OCI-LY1 (cell line): ENCODE data around the gene GPR39.
A peak's percentile ranks its signal among the peaks of the same experiment; 100 is the strongest.

Source experiments
- H2AFZ ChIP-seq: fragments of 200-600 bp; sonication (generic), shearing (Covaris generic); 2 replicates; pipeline ENCODE4 v1.6.0; 2014; ENCODE audit warnings: antibody characterized with exemption, mild to moderate bottlenecking, low read length
- H3F3A ChIP-seq: fragments of 200-600 bp; sonication (generic), shearing (Covaris generic); 2 replicates; pipeline ENCODE4 v1.6.0; 2014; ENCODE audit warnings: mild to moderate bottlenecking, antibody characterized with exemption, low read length, moderate library complexity; ENCODE audit not compliant: insufficient read depth
- H3K27ac ChIP-seq: fragments of 200-600 bp; sonication (generic); 2 replicates; pipeline ENCODE4 v1.5.1; 2014; ENCODE audit warnings: low read length, mixed run types, mild to moderate bottlenecking, low read depth; ENCODE audit not compliant: poor library complexity, severe bottlenecking
- H3K27me3 ChIP-seq: fragments of 200-600 bp; sonication (generic); 2 replicates; pipeline ENCODE4 v1.6.0; 2014; ENCODE audit warnings: antibody characterized with exemption, mild to moderate bottlenecking, low read length, moderate library complexity; ENCODE audit not compliant: insufficient read depth
- H3K36me3 ChIP-seq: fragments of 200-600 bp; sonication (generic); 2 replicates; pipeline ENCODE4 v1.6.1; 2014; ENCODE audit warnings: mild to moderate bottlenecking, antibody characterized with exemption, low read length, moderate library complexity, mixed read lengths; ENCODE audit not compliant: insufficient read depth
- H3K4me1 ChIP-seq: fragments of 200-600 bp; sonication (generic); 2 replicates; pipeline ENCODE4 v1.5.1; 2014; ENCODE audit warnings: mild to moderate bottlenecking, low read length, moderate library complexity; ENCODE audit not compliant: insufficient read depth, severe bottlenecking
- H3K4me2 ChIP-seq: fragments of 200-600 bp; sonication (generic), shearing (Covaris generic); 2 replicates; pipeline ENCODE4 v1.6.1; 2014; ENCODE audit warnings: low read length
- H3K4me3 ChIP-seq: fragments of 200-600 bp; sonication (generic); 2 replicates; pipeline ENCODE4 v1.5.1; 2014; ENCODE audit warnings: low read length, low read depth, mild to moderate bottlenecking, mixed read lengths; ENCODE audit not compliant: poor library complexity, severe bottlenecking
- H3K79me2 ChIP-seq: fragments of 200-600 bp; shearing (Covaris generic); 2 replicates; pipeline ENCODE4 v1.6.1; 2016; ENCODE audit warnings: mixed run types, low read length, mixed read lengths; ENCODE audit not compliant: insufficient read depth
- H3K9ac ChIP-seq: fragments of 200-600 bp; sonication (generic), shearing (Covaris generic); 2 replicates; pipeline ENCODE4 v1.6.1; 2014; ENCODE audit warnings: mild to moderate bottlenecking, low read length, mixed read lengths
- H3K9me2 ChIP-seq: fragments of 200-600 bp; sonication (generic), shearing (Covaris generic); 2 replicates; pipeline ENCODE4 v1.6.1; 2014; ENCODE audit warnings: low read depth, mild to moderate bottlenecking, low read length, mixed read lengths
- H3K9me3 ChIP-seq: fragments of 200-600 bp; shearing (Covaris generic); 2 replicates; pipeline ENCODE4 v1.6.1; 2014; ENCODE audit warnings: low read length, mixed read lengths
- H4K20me1 ChIP-seq: fragments of 200-600 bp; sonication (generic), shearing (Covaris generic); 2 replicates; pipeline ENCODE4 v1.6.0; 2016; ENCODE audit warnings: mild to moderate bottlenecking, low read length; ENCODE audit not compliant: insufficient read depth
- EZH2 ChIP-seq: fragments of 200-600 bp; sonication (generic), shearing (Covaris generic); IDR thresholded peaks from 2 replicates; pipeline ENCODE4 v1.8.0; 2017; ENCODE audit warnings: borderline replicate concordance, mixed run types, mild to moderate bottlenecking, antibody characterized with exemption, low read length, moderate library complexity, mixed read lengths
- TF ChIP-seq, protein P1 (sequence below): fragments of 200-600 bp; sonication (generic), shearing (Covaris generic); IDR thresholded peaks from 2 replicates; pipeline ENCODE4 v1.5.1; 2017; ENCODE audit warnings: mild to moderate bottlenecking, antibody characterized with exemption, low read length, moderate library complexity, mixed read lengths

The GPR39 gene

GRCh38 chr2:132515010-132515409 is 98.4 kb downstream of the GPR39 start:
- Histone ChIP-seq H3K4me1 (no peaks in the 10 kb centered on the region), H3K79me2 (no peaks in the 10 kb centered on the region), H2AFZ (no peak overlapping the region), H3K9me3 (no peaks in the 10 kb centered on the region), H3K4me2 (no peak overlapping the region), H4K20me1 (no peaks in the 10 kb centered on the region), H3F3A (no peaks in the 10 kb centered on the region), H3K27ac (no peak overlapping the region), H3K36me3 (no peaks in the 10 kb centered on the region), H3K9me2 (no peaks in the 10 kb centered on the region), H3K9ac (no peak overlapping the region), H3K4me3 (no peak overlapping the region), H3K27me3 (no peaks in the 10 kb centered on the region)
- TF ChIP-seq EZH2, result no peak
- TF ChIP-seq, protein P1, sequence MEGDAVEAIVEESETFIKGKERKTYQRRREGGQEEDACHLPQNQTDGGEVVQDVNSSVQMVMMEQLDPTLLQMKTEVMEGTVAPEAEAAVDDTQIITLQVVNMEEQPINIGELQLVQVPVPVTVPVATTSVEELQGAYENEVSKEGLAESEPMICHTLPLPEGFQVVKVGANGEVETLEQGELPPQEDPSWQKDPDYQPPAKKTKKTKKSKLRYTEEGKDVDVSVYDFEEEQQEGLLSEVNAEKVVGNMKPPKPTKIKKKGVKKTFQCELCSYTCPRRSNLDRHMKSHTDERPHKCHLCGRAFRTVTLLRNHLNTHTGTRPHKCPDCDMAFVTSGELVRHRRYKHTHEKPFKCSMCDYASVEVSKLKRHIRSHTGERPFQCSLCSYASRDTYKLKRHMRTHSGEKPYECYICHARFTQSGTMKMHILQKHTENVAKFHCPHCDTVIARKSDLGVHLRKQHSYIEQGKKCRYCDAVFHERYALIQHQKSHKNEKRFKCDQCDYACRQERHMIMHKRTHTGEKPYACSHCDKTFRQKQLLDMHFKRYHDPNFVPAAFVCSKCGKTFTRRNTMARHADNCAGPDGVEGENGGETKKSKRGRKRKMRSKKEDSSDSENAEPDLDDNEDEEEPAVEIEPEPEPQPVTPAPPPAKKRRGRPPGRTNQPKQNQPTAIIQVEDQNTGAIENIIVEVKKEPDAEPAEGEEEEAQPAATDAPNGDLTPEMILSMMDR, result peak; percentile 30; the same call in 1 of the 2 replicates

DNA sequence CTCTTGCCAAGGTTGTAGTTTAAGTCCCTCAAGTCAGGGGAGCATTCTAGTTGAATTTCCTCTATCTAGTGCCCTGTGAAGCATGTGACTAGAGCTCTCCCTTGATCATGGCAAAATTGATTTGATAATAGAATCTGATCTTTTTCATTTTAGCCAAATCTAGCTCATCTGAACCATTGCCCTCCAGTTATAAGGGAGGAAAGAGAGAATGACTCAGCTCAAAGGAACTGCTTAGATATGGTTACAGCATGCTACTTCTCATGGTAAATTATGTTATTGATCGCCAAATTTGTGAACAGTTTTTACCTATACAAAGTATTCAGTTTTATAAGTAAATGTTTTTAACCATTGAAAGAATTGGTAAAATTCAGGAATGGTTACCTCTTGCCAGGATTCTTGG is 100.8 kb downstream of the GPR39 start:
- Histone ChIP-seq H3K4me3 (no peak overlapping the region), H3K36me3 (no peaks in the 10 kb centered on the region), H3K79me2 (no peaks in the 10 kb centered on the region), H3F3A (no peaks in the 10 kb centered on the region), H3K9me3 (no peaks in the 10 kb centered on the region), H3K4me2 (no peak overlapping the region), H3K27me3 (no peaks in the 10 kb centered on the region), H4K20me1 (no peaks in the 10 kb centered on the region), H3K27ac (no peak overlapping the region), H3K9me2 (no peaks in the 10 kb centered on the region), H3K9ac (no peak overlapping the region), H3K4me1 (no peaks in the 10 kb centered on the region), H2AFZ (no peak overlapping the region)
- no peak for TF ChIP-seq EZH2
- TF ChIP-seq, protein P1, result no peak

DNA sequence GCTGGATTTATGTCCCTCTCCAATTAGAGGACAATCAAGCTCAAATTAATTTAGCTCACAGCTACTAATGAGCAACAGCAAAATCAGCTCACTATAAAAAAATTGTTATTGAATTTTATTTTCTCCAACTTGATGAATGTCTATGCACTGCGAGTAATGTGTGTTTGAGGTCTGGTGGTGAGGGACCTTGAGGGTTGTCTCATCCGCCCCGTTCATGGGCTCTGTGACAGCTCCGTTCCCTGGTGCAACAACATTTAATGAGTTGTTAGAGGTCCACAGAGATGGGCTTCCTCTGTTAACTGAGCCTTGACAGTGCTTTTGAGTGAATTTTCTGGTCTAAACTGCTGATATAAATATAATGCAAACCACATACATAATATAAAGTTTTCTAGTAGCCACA is 101.7 kb downstream of the GPR39 start:
- no peaks in the 10 kb centered on the region for H3K36me3 ChIP-seq
- no peak overlapping the region for H3K4me3 ChIP-seq
- H3K4me1 ChIP-seq, result no peaks in the 10 kb centered on the region
- H3K27me3 ChIP-seq, result no peaks in the 10 kb centered on the region
- no peaks in the 10 kb centered on the region for H3K9me2 ChIP-seq
- H3K9me3 ChIP-seq, result no peaks in the 10 kb centered on the region
- no peak overlapping the region for H2AFZ ChIP-seq
- H3K27ac ChIP-seq, result no peak overlapping the region
- H3K4me2 ChIP-seq, result no peak overlapping the region
- no peaks in the 10 kb centered on the region for H3F3A ChIP-seq
- H4K20me1 ChIP-seq, result no peaks in the 10 kb centered on the region
- TF ChIP-seq, protein P1, result no peak
- TF ChIP-seq EZH2, result no peak
- no peaks in the 10 kb centered on the region for H3K79me2 ChIP-seq
- H3K9ac ChIP-seq, result no peak overlapping the region
